HT1080 (cell line): ENCODE results near the gene OR9A2. TPM values are rescaled to one million over a fixed set of nuclear protein-coding genes. Genes with fewer than 3 reads are reported as not detected.

Experiments used
- total RNA-seq: library from RNA; depleted of rRNA; stranded (reverse); fragments of >200 nt; shearing (Covaris generic); gene quantifications from 2 replicates; pipeline ENCODE4 v1.2.3, GENCODE V29; 2014; rRNA removed

Gene OR9A2
- total RNA-seq, 1 experiment from 2014 or later: not detected

Other genes with a start within 250 kb of the OR9A2 start
- 1.5 and 4.0 TPM in 2 replicates for gene EPHB6, start 172.1 kb downstream of the OR9A2 start, total RNA-seq
- gene TRPV6, start 141.4 kb downstream of the OR9A2 start, total RNA-seq: not detected in 2 replicates
- not detected in 2 replicates for gene TRPV5, start 93.4 kb downstream of the OR9A2 start, total RNA-seq
- gene LLCFC1, start 87.6 kb downstream of the OR9A2 start, total RNA-seq: not detected in 2 replicates
- gene KEL, start 64.8 kb downstream of the OR9A2 start, total RNA-seq: not detected in 2 replicates
- gene OR6V1, start 25.2 kb upstream of the OR9A2 start, total RNA-seq: not detected in 2 replicates
- not detected in 2 replicates for gene PIP, start 104.9 kb upstream of the OR9A2 start, total RNA-seq
- not detected in 2 replicates for gene TAS2R39, start 156.3 kb upstream of the OR9A2 start, total RNA-seq
- gene TAS2R40, start 194.9 kb upstream of the OR9A2 start, total RNA-seq: not detected in 2 replicates
- gene GSTK1, start 236.3 kb upstream of the OR9A2 start, total RNA-seq: 90.4 and 91.5 TPM in 2 replicates